Retinal pigment epithelial cell (primary cell): ENCODE results near the gene ATP6V0E1.
"Not testable (repeated sequence)": the region's sequence is repeated elsewhere in the genome, so short reads cannot be mapped to it uniquely, and the experiment has no call there.

Source experiments
- DNase-seq: peaks from one replicate; pipeline ENCODE4 v3.0.0-alpha.2; 2010; ENCODE audit warnings: low read depth
- H3K4me3 ChIP-seq: 2 replicates; pipeline ENCODE4 v1.5.1; 2011; ENCODE audit warnings: mild to moderate bottlenecking, low read length, control low read depth, moderate library complexity
- CTCF ChIP-seq: conservative IDR thresholded peaks from 2 replicates; pipeline ENCODE4 v1.5.1; 2011; ENCODE audit warnings: low read depth, low read length, control low read depth, inconsistent platforms

ATP6V0E1 gene

GRCh38 chr5:173011566-173011965 is 28.0 kb downstream of the ATP6V0E1 start:
- TF ChIP-seq CTCF: no peak
- no peak overlapping the region for H3K4me3 ChIP-seq
- DNase-seq: no peak

DNA sequence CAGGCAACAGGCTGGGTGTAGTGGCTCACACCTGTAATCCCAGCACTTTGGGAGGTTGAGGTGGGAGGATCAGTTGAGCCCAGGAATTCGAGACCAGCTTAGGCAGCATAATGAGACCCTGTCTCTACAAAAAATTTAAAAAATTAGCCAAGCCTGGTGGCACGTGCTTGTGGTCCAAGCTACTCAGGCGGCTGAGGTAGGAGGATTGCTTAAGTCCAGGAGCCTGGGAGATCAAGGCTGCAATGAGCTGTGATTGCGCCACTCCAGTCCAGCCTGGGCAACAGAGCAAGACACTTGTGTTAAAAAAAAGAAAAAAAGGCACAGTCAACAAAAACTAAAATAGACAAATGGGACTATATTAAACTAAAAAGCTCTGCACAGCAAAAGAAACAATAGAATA is 29.3 kb downstream of the ATP6V0E1 start:
- no peak overlapping the region for H3K4me3 ChIP-seq
- TF ChIP-seq CTCF: no peak
- no peak for DNase-seq

- no peak for DNase-seq
Measured at GRCh38 chr5:173014671-173015070, 31.1 kb downstream of the ATP6V0E1 start.

GRCh38 chr5:173015192-173015591 is 31.6 kb downstream of the ATP6V0E1 start:
- H3K4me3 ChIP-seq: no peak overlapping the region
- TF ChIP-seq CTCF: no peak
- no peak for DNase-seq

More at GRCh38 chr5:173014671-173015070, 31.1 kb downstream of the ATP6V0E1 start:
- no peak for TF ChIP-seq CTCF
- no peak overlapping the region for H3K4me3 ChIP-seq

GRCh38 chr5:173015598-173016455 is 32.3 kb downstream of the ATP6V0E1 start:
- no peak for DNase-seq
- no peak for TF ChIP-seq CTCF
- H3K4me3 ChIP-seq: no peak overlapping the region

DNA sequence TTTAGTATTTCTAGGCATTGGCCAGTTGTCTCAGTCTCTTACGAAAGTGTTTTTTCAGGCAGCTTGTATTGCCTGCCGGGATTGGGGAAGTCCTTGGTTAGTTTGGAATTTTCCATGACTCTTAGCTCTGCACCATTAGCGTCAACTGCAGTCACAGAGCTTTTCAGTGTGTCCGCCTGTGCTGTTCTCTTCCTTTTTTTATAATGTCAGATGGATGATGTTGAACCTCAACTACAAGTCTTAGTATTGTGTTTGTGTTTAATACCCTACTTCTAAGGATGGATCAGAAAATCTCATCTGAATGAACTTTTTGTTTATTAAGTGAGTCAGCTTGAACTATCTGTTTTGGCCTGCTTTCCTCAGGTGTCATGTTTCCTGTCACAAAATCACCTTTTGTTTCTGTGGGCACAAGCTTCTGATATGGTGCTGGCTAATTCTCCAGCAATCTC is 33.1 kb downstream of the ATP6V0E1 start:
- DNase-seq: no peak
- H3K4me3 ChIP-seq: no peak overlapping the region
- TF ChIP-seq CTCF: no peak

- H3K4me3 ChIP-seq, DNase-seq: not testable (repeated sequence)
Measured at GRCh38 chr5:173017087-173017486, 33.5 kb downstream of the ATP6V0E1 start.
